ENCODE measurements around the gene ACACB.

DNA sequence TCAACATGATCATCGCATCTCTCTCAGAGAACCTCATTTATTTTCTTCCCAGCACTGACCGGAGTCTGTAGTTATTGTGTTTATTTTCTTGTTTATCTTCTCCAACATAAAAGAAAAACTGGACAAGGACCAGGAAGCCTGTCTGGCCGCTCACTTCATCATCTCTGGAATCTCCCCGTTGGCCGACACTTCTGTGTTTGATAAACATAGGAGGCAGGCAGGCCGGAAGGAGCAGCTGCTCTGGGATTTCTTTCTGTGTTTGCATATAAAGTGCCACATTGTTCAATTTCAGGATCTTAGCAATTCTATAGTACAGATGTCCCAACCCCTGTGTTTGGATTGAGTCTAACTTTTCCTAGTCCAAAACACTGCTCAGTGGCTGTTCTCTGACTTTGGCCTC is 53.3 kb downstream of the ACACB start:
- TF ChIP-seq POLR2AphosphoS5 (IDR thresholded peaks at IDR 0.05; ENCODE audit: borderline replicate concordance, low read depth, low read length) = no peak
- TF ChIP-seq FOXP2 (optimal IDR thresholded peaks at IDR 0.05; ENCODE audit: control extremely low read depth, extremely low read length, insufficient read depth) = no peak
